HCT116 (cell line): ENCODE data around the gene ZSWIM4. TPM values are rescaled to one million over a fixed set of nuclear protein-coding genes. Genes with fewer than 3 reads are reported as not detected.
A peak's percentile ranks its signal among the peaks of the same experiment; 100 is the strongest.

ENCODE experiments used
- ATAC-seq: fragments of 200-7000 bp; cut with Tn5 transposase; 2 replicates; pipeline ENCODE4 v1.9.1; 2020; ENCODE audit warnings: mild to moderate bottlenecking, moderate library complexity
- BruUV-seq: library from RNA; stranded (reverse); fragments of 400-500 nt; replicated peaks from 2 replicates; lab custom pipeline; 2021; lab: Mats Ljungman, UMichigan
- CTCF ChIA-PET: fragments of 300-600 bp; sonication (Branson Sonifier 250); formaldehyde crosslinking; loops from one replicate; lab custom pipeline; 2021; ENCODE audit warnings: antibody characterized with exemption; lab: Charles Lee
- POLR2A ChIA-PET: fragments of 300-600, 350-600 bp; sonication (Branson Sonifier 250); formaldehyde crosslinking; loops from one replicate; lab custom pipeline; 2021; ENCODE audit warnings: antibody characterized with exemption; lab: Charles Lee
- RAD21 ChIA-PET, 2 experiments: fragments of 300-600 bp; sonication (Branson Sonifier 250); formaldehyde crosslinking; loops; one replicate each; lab custom pipeline; 2023; ENCODE audit warnings: low total read pairs in 2 of 2; ENCODE audit not compliant: uncharacterized antibody in 2 of 2, unreplicated experiment in 2 of 2, low non-redundant PET in 1 of 2; lab: Charles Lee
- DNase-seq: peaks from one replicate; pipeline ENCODE4 v3.0.0-alpha.2; 2010; ENCODE audit warnings: low read depth, low spot score
- H2AFZ ChIP-seq: fragments of 200-600 bp; shearing (Covaris generic), sonication (generic); 2 replicates; pipeline ENCODE4 v1.6.1; 2017; ENCODE audit warnings: low read depth, mixed run types, mixed read lengths, antibody characterized with exemption, low read length; ENCODE audit not compliant: poor library complexity, severe bottlenecking
- H3K27ac ChIP-seq: 2 replicates; pipeline ENCODE4 v1.5.1; 2012; ENCODE audit warnings: low read depth, low read length
- H3K27me3 ChIP-seq: fragments of 200-600 bp; sonication (generic); 2 replicates; pipeline ENCODE4 v1.6.1; 2016; ENCODE audit warnings: mixed run types, low read length, mixed read lengths; ENCODE audit not compliant: insufficient read depth
- H3K36me3 ChIP-seq, 2 experiments: fragments of 200-500 bp in 1 of 2; fragments of 200-600 bp in 1 of 2; sonication (Bioruptor generic) in 1 of 2; sonication (generic) in 1 of 2; 2 replicates each; pipeline versions ENCODE4 v1.5.1 to v1.6.1; 2014 to 2016; ENCODE audit warnings: low read length in 2 of 2, inconsistent platforms in 1 of 2, mixed read lengths in 1 of 2, mixed run types in 1 of 2; ENCODE audit not compliant: insufficient read depth in 2 of 2, control insufficient read depth in 1 of 2
- H3K4me1 ChIP-seq, 2 experiments: fragments of 200-600 bp in 1 of 2; sonication (generic) in 1 of 2; 2 replicates each; pipeline versions ENCODE4 v1.5.1 to v1.6.1; 2012 to 2017; ENCODE audit warnings: low read length in 2 of 2, inconsistent platforms in 1 of 2, mild to moderate bottlenecking in 1 of 2, mixed read lengths in 1 of 2, mixed run types in 1 of 2, moderate library complexity in 1 of 2; ENCODE audit not compliant: insufficient read depth in 2 of 2, control insufficient read depth in 1 of 2
- H3K4me2 ChIP-seq: fragments of 200-600 bp; sonication (generic); 2 replicates; pipeline ENCODE4 v1.6.1; 2017; ENCODE audit warnings: mixed run types, low read length, mixed read lengths
- H3K4me3 ChIP-seq, 2 experiments: fragments of 200-600 bp in 1 of 2; sonication (generic) in 1 of 2; replicated peaks in 1 of 2; 2 replicates each; pipeline ENCODE4 v1.5.1; 2011 to 2016; ENCODE audit warnings: low read length in 2 of 2, control low read depth in 1 of 2, low read depth in 1 of 2, mild to moderate bottlenecking in 1 of 2, mixed read lengths in 1 of 2, mixed run types in 1 of 2
- H3K79me2 ChIP-seq: fragments of 200-600 bp; sonication (generic); 2 replicates; pipeline ENCODE4 v1.6.1; 2017; ENCODE audit warnings: mild to moderate bottlenecking, mixed run types, low read length, moderate library complexity, mixed read lengths; ENCODE audit not compliant: insufficient read depth
- H3K9ac ChIP-seq: fragments of 200-600 bp; sonication (generic); 2 replicates; pipeline ENCODE4 v1.6.1; 2016; ENCODE audit warnings: low read length, mixed read lengths
- H3K9me2 ChIP-seq: fragments of 200-600 bp; sonication (generic), shearing (Covaris generic); 2 replicates; pipeline ENCODE4 v1.6.1; 2017; ENCODE audit warnings: mixed run types, mild to moderate bottlenecking, moderate library complexity; ENCODE audit not compliant: insufficient read depth
- H3K9me3 ChIP-seq, 2 experiments: fragments of 200-500 bp in 1 of 2; fragments of 200-600 bp in 1 of 2; sonication (Bioruptor generic) in 1 of 2; sonication (generic) in 1 of 2; 2 replicates each; pipeline ENCODE4 v1.6.1; 2014 to 2017; ENCODE audit warnings: low read length in 2 of 2, mixed read lengths in 2 of 2, inconsistent platforms in 1 of 2, low read depth in 1 of 2, mild to moderate bottlenecking in 1 of 2, mixed run types in 1 of 2, moderate library complexity in 1 of 2; ENCODE audit not compliant: control insufficient read depth in 1 of 2, insufficient read depth in 1 of 2
- H4K20me1 ChIP-seq: fragments of 200-600 bp; sonication (generic), shearing (Covaris generic); 2 replicates; pipeline ENCODE4 v1.6.1; 2017; ENCODE audit warnings: mixed run types, mild to moderate bottlenecking, moderate library complexity; ENCODE audit not compliant: insufficient read depth
- CBX3 ChIP-seq: IDR thresholded peaks from 2 replicates; pipeline ENCODE4 v1.6.1; 2012; ENCODE audit warnings: low read depth
- CEBPB ChIP-seq: IDR thresholded peaks from 2 replicates; pipeline ENCODE4 v1.6.1; 2012; ENCODE audit warnings: low read depth
- EGR1 ChIP-seq: IDR thresholded peaks from 2 replicates; pipeline ENCODE4 v1.6.1; 2012; ENCODE audit warnings: low read depth
- ELF1 ChIP-seq: IDR thresholded peaks from 2 replicates; pipeline ENCODE4 v1.6.1; 2012; ENCODE audit warnings: low read depth, borderline replicate concordance
- EZH2phosphoT487 ChIP-seq: fragments of 200-600 bp; IDR thresholded peaks from 2 replicates; pipeline ENCODE4 v1.6.1; 2018; ENCODE audit warnings: antibody characterized with exemption, borderline replicate concordance
- FOSL1 ChIP-seq: IDR thresholded peaks from 2 replicates; pipeline ENCODE4 v1.6.1; 2012; ENCODE audit warnings: low read depth
- JUND ChIP-seq: IDR thresholded peaks from 2 replicates; pipeline ENCODE4 v1.6.1; 2012
- POLR2A ChIP-seq: IDR thresholded peaks from 2 replicates; pipeline ENCODE4 v1.7.0; 2011; ENCODE audit warnings: borderline replicate concordance; ENCODE audit not compliant: insufficient read depth, insufficient read length; ENCODE audit errors: extremely low read depth
- POLR2AphosphoS5 ChIP-seq: IDR thresholded peaks from 2 replicates; pipeline ENCODE4 v1.6.1; 2011; ENCODE audit warnings: mild to moderate bottlenecking, low read depth, low read length, moderate library complexity
- RAD21 ChIP-seq: IDR thresholded peaks from 2 replicates; pipeline ENCODE4 v1.6.1; 2012; ENCODE audit warnings: low read depth, mild to moderate bottlenecking
- SP1 ChIP-seq: IDR thresholded peaks from 2 replicates; pipeline ENCODE4 v1.6.1; 2012; ENCODE audit warnings: low read depth
- SRF ChIP-seq: IDR thresholded peaks from 2 replicates; pipeline ENCODE4 v1.6.1; 2012; ENCODE audit warnings: low read depth
- TCF7L2 ChIP-seq: IDR thresholded peaks from 2 replicates; pipeline ENCODE4 v1.7.0; 2011; ENCODE audit warnings: borderline replicate concordance, inconsistent platforms; ENCODE audit not compliant: insufficient read depth, insufficient read length; ENCODE audit errors: extremely low read depth
- YY1 ChIP-seq: IDR thresholded peaks from 2 replicates; pipeline ENCODE4 v1.6.1; 2011; ENCODE audit warnings: low read length, low read depth, moderate library complexity, mild to moderate bottlenecking; ENCODE audit not compliant: insufficient replicate concordance; ENCODE audit errors: extremely low read depth
- ZFX ChIP-seq: fragments of 450-650 bp; IDR thresholded peaks from 2 replicates; pipeline ENCODE4 v1.6.1; 2017
- ZNF274 ChIP-seq: fragments of 200-500 bp; sonication (Bioruptor generic); IDR thresholded peaks from 2 replicates; pipeline ENCODE4 v1.6.1; 2014; ENCODE audit warnings: mild to moderate bottlenecking, low read depth, low read length, inconsistent platforms
- intact Hi-C: fragments of 100-400 bp; cut with micrococcal nuclease; formaldehyde crosslinking; loops from 2 replicates; pipeline ENCODE4 v1.10.0; 2022
- total RNA-seq: library from RNA; stranded (reverse); gene quantifications from one replicate; pipeline ENCODE4 v1.2.1, GENCODE V29; 2021; ENCODE audit not compliant: unreplicated experiment
- TF ChIP-seq, protein P1 (sequence below), 3 experiments: fragments of 200-600 bp in 1 of 3; sonication (generic) in 1 of 3; IDR thresholded peaks in 2 of 3; conservative IDR thresholded peaks in 1 of 3; 2 replicates each; pipeline ENCODE4 v1.5.1; 2012 to 2017; ENCODE audit warnings: low read depth in 2 of 3, low read length in 2 of 3, antibody characterized with exemption in 1 of 3, borderline replicate concordance in 1 of 3, control low read depth in 1 of 3, mild to moderate bottlenecking in 1 of 3, mixed read lengths in 1 of 3, mixed run types in 1 of 3, moderate library complexity in 1 of 3; ENCODE audit not compliant: insufficient read depth in 1 of 3
- TF ChIP-seq, protein P2 (sequence below): IDR thresholded peaks from 2 replicates; pipeline ENCODE4 v1.6.1; 2012

Gene ZSWIM4
- total RNA-seq, 1 experiment from 2014 or later = 9.8 TPM

DNA sequence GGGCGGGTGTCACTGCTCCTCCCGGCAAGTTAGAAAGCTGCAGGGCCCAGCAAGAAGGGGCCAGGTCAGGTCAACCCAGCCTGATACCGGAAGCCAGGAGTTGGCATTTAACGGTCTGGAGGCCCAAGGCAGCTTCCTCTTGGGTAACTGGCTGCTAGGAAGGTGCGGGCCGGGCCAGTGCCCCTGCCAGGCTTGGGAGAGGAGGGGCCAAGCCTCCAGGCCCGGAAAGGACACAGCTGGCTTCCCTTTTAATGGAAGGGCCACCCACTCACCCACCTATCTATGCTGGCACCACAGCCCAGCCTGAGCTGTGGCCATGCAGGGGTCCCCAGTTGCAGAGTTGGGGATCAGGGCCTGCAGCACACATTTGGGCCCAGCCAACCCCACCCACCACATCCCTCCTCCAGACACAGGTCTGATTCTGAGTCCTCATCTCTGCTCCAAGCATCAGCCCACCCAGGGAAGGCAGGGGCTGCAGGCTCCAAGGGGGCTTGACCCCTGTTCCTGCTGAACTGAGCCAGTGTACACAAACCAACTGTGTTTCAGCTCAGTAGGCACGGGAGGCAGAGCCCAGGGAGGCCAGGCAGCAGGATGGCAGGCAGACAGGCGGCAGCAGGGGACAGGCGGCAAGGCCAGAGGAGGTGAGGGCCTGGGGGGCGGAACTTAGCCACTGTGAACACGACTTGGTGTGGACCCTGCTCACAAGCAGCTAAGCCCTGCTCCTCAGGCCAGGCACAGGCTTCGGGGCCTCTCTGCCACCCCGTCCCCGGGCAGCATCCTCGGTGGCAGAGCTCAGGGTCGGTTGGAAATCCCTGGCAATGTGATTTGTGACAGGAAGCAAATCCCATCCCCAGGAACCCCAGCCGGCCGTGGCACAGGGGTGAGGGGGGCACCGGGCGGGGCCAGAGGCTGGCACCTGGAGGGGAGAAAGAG, 40.8 kb downstream of the ZSWIM4 start (continued):
- TF ChIP-seq, protein P1, sequence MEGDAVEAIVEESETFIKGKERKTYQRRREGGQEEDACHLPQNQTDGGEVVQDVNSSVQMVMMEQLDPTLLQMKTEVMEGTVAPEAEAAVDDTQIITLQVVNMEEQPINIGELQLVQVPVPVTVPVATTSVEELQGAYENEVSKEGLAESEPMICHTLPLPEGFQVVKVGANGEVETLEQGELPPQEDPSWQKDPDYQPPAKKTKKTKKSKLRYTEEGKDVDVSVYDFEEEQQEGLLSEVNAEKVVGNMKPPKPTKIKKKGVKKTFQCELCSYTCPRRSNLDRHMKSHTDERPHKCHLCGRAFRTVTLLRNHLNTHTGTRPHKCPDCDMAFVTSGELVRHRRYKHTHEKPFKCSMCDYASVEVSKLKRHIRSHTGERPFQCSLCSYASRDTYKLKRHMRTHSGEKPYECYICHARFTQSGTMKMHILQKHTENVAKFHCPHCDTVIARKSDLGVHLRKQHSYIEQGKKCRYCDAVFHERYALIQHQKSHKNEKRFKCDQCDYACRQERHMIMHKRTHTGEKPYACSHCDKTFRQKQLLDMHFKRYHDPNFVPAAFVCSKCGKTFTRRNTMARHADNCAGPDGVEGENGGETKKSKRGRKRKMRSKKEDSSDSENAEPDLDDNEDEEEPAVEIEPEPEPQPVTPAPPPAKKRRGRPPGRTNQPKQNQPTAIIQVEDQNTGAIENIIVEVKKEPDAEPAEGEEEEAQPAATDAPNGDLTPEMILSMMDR (IDR thresholded peaks at IDR 0.05 in 2 of 3, conservative IDR thresholded peaks at IDR 0.05 in 1 of 3; ENCODE audit: borderline replicate concordance in 1 of 3, insufficient read depth in 1 of 3, low read depth in 2 of 3, low read length in 2 of 3) = no peak
- no peak for TF ChIP-seq CEBPB
- TF ChIP-seq ZFX = no peak
- TF ChIP-seq CBX3 = no peak
- TF ChIP-seq JUND = no peak
- no peak for TF ChIP-seq EGR1
- no peak for TF ChIP-seq FOSL1
- TF ChIP-seq POLR2A = no peak
- no peak for TF ChIP-seq YY1
- TF ChIP-seq RAD21 = no peak

DNA sequence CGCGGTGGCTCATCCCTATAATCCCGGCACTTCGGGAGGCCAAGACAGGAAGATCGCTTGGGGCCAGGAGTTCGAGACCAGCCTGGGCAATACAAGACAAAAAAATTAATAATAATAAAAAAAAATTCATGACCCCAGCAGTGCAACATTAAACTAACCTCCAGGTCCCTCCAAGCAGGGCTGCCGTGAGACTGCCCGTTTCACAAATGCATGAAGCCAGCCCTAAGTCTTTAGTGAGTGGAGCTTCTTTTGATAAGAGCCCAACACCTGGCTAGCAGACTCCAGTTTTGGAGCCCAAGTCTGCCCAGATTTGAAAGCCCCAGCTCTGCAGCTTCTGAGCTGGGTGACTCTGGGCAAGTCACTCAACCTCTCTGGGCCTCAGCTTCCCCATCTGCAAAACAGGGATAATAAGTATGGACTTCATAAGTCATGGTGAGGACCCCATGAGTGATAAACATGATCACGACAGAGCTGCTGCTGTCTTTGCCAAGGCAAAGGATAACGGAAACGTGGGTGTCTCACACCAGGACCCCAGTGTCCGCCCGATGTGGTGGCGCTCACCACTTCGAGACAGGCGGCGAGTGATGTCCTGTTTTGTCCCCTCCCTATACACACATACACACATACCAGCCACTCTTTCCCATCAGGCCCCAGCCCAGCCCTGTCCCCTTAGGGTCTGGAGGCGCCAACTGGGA, 43.3 kb downstream of the ZSWIM4 start:
- no TSS peak for BruUV-seq
- CTCF ChIA-PET = no interaction called here
- RAD21 ChIA-PET = no interaction called here
- Histone ChIP-seq H3K9me3 (no peaks in the 10 kb centered on the region), H3K4me1 (peaks cover 50 to 87% of the 10 kb centered on the region in 2 experiments), H3K27ac (peak overlapping the region; percentile 96), H4K20me1 (peaks cover 12% of the 10 kb centered on the region), H3K27me3 (no peaks in the 10 kb centered on the region), H3K9me2 (no peaks in the 10 kb centered on the region), H3K9ac (peak overlapping the region; percentile 97), H3K36me3 (peaks cover 3 to 41% of the 10 kb centered on the region in 2 experiments; a peak in 2 of 4 replicates), H3K4me2 (peak overlapping the region; percentile 91), H3K4me3 (peak overlapping the region; percentile 84 to 91), H3K79me2 (peaks cover 78% of the 10 kb centered on the region), H2AFZ (no peak overlapping the region)
- DNase-seq (no peak), ATAC-seq (no peak)
- POLR2A ChIA-PET = interaction anchor here (4.6 kb wide), 1 partner anchor 13 kb away, joined by 64 read pairs; no protein-coding TSS in a partner anchor
- intact Hi-C loops = no loop called here
- no peak for TF ChIP-seq POLR2A
- TF ChIP-seq JUND = no peak
- TF ChIP-seq ELF1 = no peak
- no peak; the same call in 1 of the 2 replicates for TF ChIP-seq POLR2AphosphoS5
- no peak for TF ChIP-seq SRF
- TF ChIP-seq EZH2phosphoT487 = no peak
- no peak for TF ChIP-seq TCF7L2
- no peak for TF ChIP-seq CEBPB
- TF ChIP-seq, protein P1 (IDR thresholded peaks at IDR 0.05 in 2 of 3, conservative IDR thresholded peaks at IDR 0.05 in 1 of 3; ENCODE audit: borderline replicate concordance in 1 of 3, insufficient read depth in 1 of 3, low read depth in 2 of 3, low read length in 2 of 3) = no peak
- no peak for TF ChIP-seq SP1
- TF ChIP-seq RAD21 = no peak
- no peak for TF ChIP-seq ZNF274
- TF ChIP-seq YY1 = no peak
- TF ChIP-seq, protein P2, sequence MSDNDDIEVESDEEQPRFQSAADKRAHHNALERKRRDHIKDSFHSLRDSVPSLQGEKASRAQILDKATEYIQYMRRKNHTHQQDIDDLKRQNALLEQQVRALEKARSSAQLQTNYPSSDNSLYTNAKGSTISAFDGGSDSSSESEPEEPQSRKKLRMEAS = no peak
- TF ChIP-seq CBX3 = no peak
- no peak for TF ChIP-seq EGR1
